Measurements from ENCODE around the gene EXOC2. TPM values are rescaled to one million over a fixed set of nuclear protein-coding genes. Genes with fewer than 3 reads are reported as not detected.

Gene EXOC2
- total and polyA plus RNA-seq, 2 of the 13 experiments (the other 11 are each of a cell fraction or from before 2014, with no cell fraction given) = 12.6 to 22.9 TPM

- CTCF ChIA-PET (ENCODE audit: low intra/inter-chr PET ratio, low total read pairs) = no interaction called here
- H3K36me3 ChIP-seq (replicated peaks in 1 of 2; ENCODE audit: control insufficient read depth in 1 of 2, insufficient read depth in 2 of 2, low read length in 2 of 2) = no peaks in the 10 kb centered on the region; a peak in 1 of 5 replicates
- FAIRE-seq (no peak), DNase-seq (ENCODE audit: low spot score) (no peak), ATAC-seq (no peak)
- no TSS peak for BruUV-seq (replicated peaks)
- POLR2A ChIA-PET = no interaction called here
- H3K4me2 ChIP-seq (ENCODE audit: low read depth, low read length) = no peak overlapping the region
- no peak overlapping the region for H2AFZ ChIP-seq (ENCODE audit: low read length)
- no peak overlapping the region for H3K9ac ChIP-seq (ENCODE audit: insufficient read depth, low read depth, low read length)
- no peak overlapping the region for H3K4me3 ChIP-seq (replicated peaks in 1 of 3; ENCODE audit: insufficient read depth in 1 of 3, low read depth in 2 of 3, low read length in 3 of 3)
- no peaks in the 10 kb centered on the region for H3K4me1 ChIP-seq (ENCODE audit: insufficient read depth, low read length)
- no peaks in the 10 kb centered on the region for H4K20me1 ChIP-seq (ENCODE audit: insufficient read depth, low read length)
- no peak overlapping the region for H3K27ac ChIP-seq (ENCODE audit: extremely low read length, insufficient read depth, low read length)
- no peaks in the 10 kb centered on the region for H3K27me3 ChIP-seq (ENCODE audit: control insufficient read depth in 1 of 2, insufficient read depth in 2 of 2, low read length in 2 of 2)
- no peaks in the 10 kb centered on the region for H3K79me2 ChIP-seq (ENCODE audit: insufficient read depth, low read length)
- WGBS (ENCODE audit: low lambda C conversion rate) = 97% methylated on average over 4 of the region's 4 CpGs
- intact Hi-C loops (cut with micrococcal nuclease; ENCODE audit: unreplicated experiment) (no loop called here), in situ Hi-C loops (cut with HindIII; ENCODE audit: extremely low pct_ligation_motif_present, low pct_unique_long_range_greater_than_20kb) (no loop called here)
- no peaks in the 10 kb centered on the region for H3K9me3 ChIP-seq (ENCODE audit: low read length)
- no peak for TF ChIP-seq ATM (IDR thresholded peaks at IDR 0.05; ENCODE audit: borderline replicate concordance)
- no peak for TF ChIP-seq MEIS2 (CRISPR knock-in tag; IDR thresholded peaks at IDR 0.05)
- no peak for TF ChIP-seq TFDP2 (CRISPR knock-in tag; IDR thresholded peaks at IDR 0.05)
- TF ChIP-seq ZIK1 (CRISPR knock-in tag; IDR thresholded peaks at IDR 0.05; ENCODE audit: borderline replicate concordance, low read depth) = no peak
Measured at GRCh38 chr6:489001-489400, 203.9 kb downstream of the EXOC2 start.

- no TSS peak for BruUV-seq (replicated peaks)
- TF ChIP-seq HDAC1 (CRISPR knock-in tag; IDR thresholded peaks at IDR 0.05) (no peak), ZNF687 (CRISPR knock-in tag; IDR thresholded peaks at IDR 0.05) (0 out of 2 replicates have a peak, but pooled peaks have one; percentile 11)
- in situ Hi-C loops (cut with HindIII; ENCODE audit: extremely low pct_ligation_motif_present, low pct_unique_long_range_greater_than_20kb) = no loop called here
Measured at GRCh38 chr6:487956-488355, 205.0 kb downstream of the EXOC2 start.

More at GRCh38 chr6:487956-488355, 205.0 kb downstream of the EXOC2 start:
- Histone ChIP-seq H3K36me3 (replicated peaks in 1 of 2; ENCODE audit: control insufficient read depth in 1 of 2, insufficient read depth in 2 of 2, low read length in 2 of 2) (no peaks in the 10 kb centered on the region; a peak in 1 of 5 replicates), H2AFZ (ENCODE audit: low read length) (no peak overlapping the region), H3K9me3 (ENCODE audit: low read length) (no peaks in the 10 kb centered on the region), H3K27ac (ENCODE audit: extremely low read length, insufficient read depth, low read length) (no peak overlapping the region), H3K4me1 (ENCODE audit: insufficient read depth, low read length) (no peaks in the 10 kb centered on the region), H3K4me3 (replicated peaks in 1 of 3; ENCODE audit: insufficient read depth in 1 of 3, low read depth in 2 of 3, low read length in 3 of 3) (no peak overlapping the region), H3K79me2 (ENCODE audit: insufficient read depth, low read length) (no peaks in the 10 kb centered on the region), H3K27me3 (ENCODE audit: control insufficient read depth in 1 of 2, insufficient read depth in 2 of 2, low read length in 2 of 2) (no peaks in the 10 kb centered on the region), H3K4me2 (ENCODE audit: low read depth, low read length) (no peak overlapping the region), H3K9ac (ENCODE audit: insufficient read depth, low read depth, low read length) (no peak overlapping the region), H4K20me1 (ENCODE audit: insufficient read depth, low read length) (no peaks in the 10 kb centered on the region)
- FAIRE-seq (no peak), DNase-seq (ENCODE audit: low spot score) (no peak), ATAC-seq (no peak)
- intact Hi-C loops (cut with micrococcal nuclease; ENCODE audit: unreplicated experiment) = no loop called here
- WGBS (ENCODE audit: low lambda C conversion rate) = 95% methylated on average over 13 of the region's 13 CpGs
- ChIA-PET CTCF (ENCODE audit: low intra/inter-chr PET ratio, low total read pairs) (no interaction called here), POLR2A (no interaction called here)

Measured in HepG2 (cell line).